ENCODE results near the gene C2orf81. TPM values are rescaled to one million over a fixed set of nuclear protein-coding genes. Genes with fewer than 3 reads are reported as not detected.

C2orf81 gene
- polyA plus RNA-seq, 1 experiment, result 0.67 TPM

GRCh38 chr2:74401891-74402290 lies 19.5 kb downstream of the C2orf81 start:
- ChIA-PET POLR2A (interaction anchor here (0.7 kb wide), 1 partner anchor 12 kb away, joined by 5 read pairs; no protein-coding TSS in a partner anchor), CTCF (interaction anchor here (4.0 kb wide), 1 partner anchor 10 kb away, joined by 26 read pairs; no protein-coding TSS in a partner anchor)
- no peaks in the 10 kb centered on the region for H3K27me3 ChIP-seq (ENCODE audit: control insufficient read depth, insufficient read depth, low read length)
- H3K36me3 ChIP-seq (ENCODE audit: control insufficient read depth, insufficient read depth, low read length), result no peaks in the 10 kb centered on the region
- no peak for DNase-seq (ENCODE audit: low read depth)
- no peak for TF ChIP-seq CTCF (IDR thresholded peaks at IDR 0.05; ENCODE audit: insufficient read depth, low read depth, low read length)
- no peak overlapping the region for H3K4me3 ChIP-seq (ENCODE audit: low read depth, low read length)

GRCh38 chr2:74399785-74400184 lies 21.6 kb downstream of the C2orf81 start:
- DNase-seq (ENCODE audit: low read depth), result no peak
- POLR2A ChIA-PET, result no interaction called here

GRCh38 chr2:74396149-74396548 lies 25.3 kb downstream of the C2orf81 start:
- POLR2A ChIA-PET, result no interaction called here
- H3K36me3 ChIP-seq (ENCODE audit: control insufficient read depth, insufficient read depth, low read length), result no peaks in the 10 kb centered on the region

More at GRCh38 chr2:74399785-74400184, 21.6 kb downstream of the C2orf81 start:
- TF ChIP-seq CTCF (IDR thresholded peaks at IDR 0.05; ENCODE audit: insufficient read depth, low read depth, low read length), result peak; percentile 64
- Histone ChIP-seq H3K27me3 (ENCODE audit: control insufficient read depth, insufficient read depth, low read length) (no peaks in the 10 kb centered on the region), H3K4me3 (ENCODE audit: low read depth, low read length) (no peak overlapping the region), H3K36me3 (ENCODE audit: control insufficient read depth, insufficient read depth, low read length) (no peaks in the 10 kb centered on the region)
- CTCF ChIA-PET, result interaction anchor here (1.2 to 4.0 kb wide), 5 partner anchors 8 to 66 kb away, joined by 4 to 26 read pairs (median 6); no protein-coding TSS in a partner anchor

GRCh38 chr2:74393525-74393924 lies 27.9 kb downstream of the C2orf81 start:
- no peaks in the 10 kb centered on the region for H3K27me3 ChIP-seq (ENCODE audit: control insufficient read depth, insufficient read depth, low read length)
- TF ChIP-seq CTCF (IDR thresholded peaks at IDR 0.05; ENCODE audit: insufficient read depth, low read depth, low read length), result no peak
- CTCF ChIA-PET, result interaction anchor here (1.4 to 5.9 kb wide), 4 partner anchors 10 to 194 kb away, joined by 3 to 50 read pairs (median 4); no protein-coding TSS in a partner anchor
- POLR2A ChIA-PET, result no interaction called here
- H3K4me3 ChIP-seq (ENCODE audit: low read depth, low read length), result no peak overlapping the region
- H3K36me3 ChIP-seq (ENCODE audit: control insufficient read depth, insufficient read depth, low read length), result no peaks in the 10 kb centered on the region
- DNase-seq (ENCODE audit: low read depth), result no peak

More at GRCh38 chr2:74396149-74396548, 25.3 kb downstream of the C2orf81 start:
- CTCF ChIA-PET, result interaction anchor here (2.4 kb wide), 1 partner anchor 61 kb away, joined by 7 read pairs; no protein-coding TSS in a partner anchor
- Histone ChIP-seq H3K4me3 (ENCODE audit: low read depth, low read length) (no peak overlapping the region), H3K27me3 (ENCODE audit: control insufficient read depth, insufficient read depth, low read length) (no peaks in the 10 kb centered on the region)
- DNase-seq (ENCODE audit: low read depth), result no peak
- no peak for TF ChIP-seq CTCF (IDR thresholded peaks at IDR 0.05; ENCODE audit: insufficient read depth, low read depth, low read length)

GRCh38 chr2:74392449-74392743 lies 29.0 kb downstream of the C2orf81 start:
- TF ChIP-seq CTCF (IDR thresholded peaks at IDR 0.05; ENCODE audit: insufficient read depth, low read depth, low read length), result no peak
- H3K27me3 ChIP-seq (ENCODE audit: control insufficient read depth, insufficient read depth, low read length), result no peaks in the 10 kb centered on the region
- no peak overlapping the region for H3K4me3 ChIP-seq (ENCODE audit: low read depth, low read length)
- POLR2A ChIA-PET, result interaction anchor here (0.6 kb wide), 1 partner anchor 9 kb away, joined by 3 read pairs; no protein-coding TSS in a partner anchor
- no peaks in the 10 kb centered on the region for H3K36me3 ChIP-seq (ENCODE audit: control insufficient read depth, insufficient read depth, low read length)
- no peak for DNase-seq (ENCODE audit: low read depth)
- CTCF ChIA-PET, result interaction anchor here (0.6 to 5.9 kb wide), 16 partner anchors 9 to 195 kb away, joined by 3 to 50 read pairs (median 4); partner anchors contain the start of gene DCTN1
